ENCODE data around the gene HSD17B11. TPM values are rescaled to one million over a fixed set of nuclear protein-coding genes. Genes with fewer than 3 reads are reported as not detected.
A peak's percentile ranks its signal among the peaks of the same experiment; 100 is the strongest.

Gene HSD17B11
- total RNA-seq, 2 donors from 2014 or later: 18.3 to 22.7 TPM

DNA sequence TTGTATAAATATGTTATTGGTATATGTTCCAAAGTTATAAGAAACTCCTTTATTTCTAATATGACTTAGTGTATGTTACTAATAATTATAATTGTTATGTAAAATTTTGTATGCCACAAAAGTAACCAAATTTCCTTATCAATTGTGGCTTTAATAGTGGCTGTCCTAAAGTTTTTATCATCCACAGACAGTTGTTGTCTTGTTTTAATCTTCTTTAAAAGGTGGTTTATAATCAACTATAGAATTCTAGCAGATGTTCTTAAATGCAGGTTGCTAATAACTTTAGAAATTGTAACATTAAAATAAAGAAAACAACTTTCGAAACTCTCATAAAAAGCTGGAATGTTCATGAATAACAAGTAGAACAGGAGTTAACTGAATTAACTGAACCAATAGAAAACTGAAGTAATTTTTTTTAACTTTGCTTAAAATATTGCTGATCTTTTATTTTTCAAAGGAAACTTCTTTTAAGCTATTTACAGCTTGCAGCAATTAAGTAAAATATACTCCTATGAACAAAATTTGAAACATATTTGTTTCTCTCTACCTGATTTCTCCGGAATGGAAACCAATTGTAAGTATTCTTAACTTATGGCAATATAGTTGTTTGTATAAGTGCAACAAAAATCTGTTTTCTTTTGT is 24.3 kb downstream of the HSD17B11 start:
- TF ChIP-seq, protein P1, sequence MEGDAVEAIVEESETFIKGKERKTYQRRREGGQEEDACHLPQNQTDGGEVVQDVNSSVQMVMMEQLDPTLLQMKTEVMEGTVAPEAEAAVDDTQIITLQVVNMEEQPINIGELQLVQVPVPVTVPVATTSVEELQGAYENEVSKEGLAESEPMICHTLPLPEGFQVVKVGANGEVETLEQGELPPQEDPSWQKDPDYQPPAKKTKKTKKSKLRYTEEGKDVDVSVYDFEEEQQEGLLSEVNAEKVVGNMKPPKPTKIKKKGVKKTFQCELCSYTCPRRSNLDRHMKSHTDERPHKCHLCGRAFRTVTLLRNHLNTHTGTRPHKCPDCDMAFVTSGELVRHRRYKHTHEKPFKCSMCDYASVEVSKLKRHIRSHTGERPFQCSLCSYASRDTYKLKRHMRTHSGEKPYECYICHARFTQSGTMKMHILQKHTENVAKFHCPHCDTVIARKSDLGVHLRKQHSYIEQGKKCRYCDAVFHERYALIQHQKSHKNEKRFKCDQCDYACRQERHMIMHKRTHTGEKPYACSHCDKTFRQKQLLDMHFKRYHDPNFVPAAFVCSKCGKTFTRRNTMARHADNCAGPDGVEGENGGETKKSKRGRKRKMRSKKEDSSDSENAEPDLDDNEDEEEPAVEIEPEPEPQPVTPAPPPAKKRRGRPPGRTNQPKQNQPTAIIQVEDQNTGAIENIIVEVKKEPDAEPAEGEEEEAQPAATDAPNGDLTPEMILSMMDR (conservative IDR thresholded peaks at IDR 0.05): no peak

DNA sequence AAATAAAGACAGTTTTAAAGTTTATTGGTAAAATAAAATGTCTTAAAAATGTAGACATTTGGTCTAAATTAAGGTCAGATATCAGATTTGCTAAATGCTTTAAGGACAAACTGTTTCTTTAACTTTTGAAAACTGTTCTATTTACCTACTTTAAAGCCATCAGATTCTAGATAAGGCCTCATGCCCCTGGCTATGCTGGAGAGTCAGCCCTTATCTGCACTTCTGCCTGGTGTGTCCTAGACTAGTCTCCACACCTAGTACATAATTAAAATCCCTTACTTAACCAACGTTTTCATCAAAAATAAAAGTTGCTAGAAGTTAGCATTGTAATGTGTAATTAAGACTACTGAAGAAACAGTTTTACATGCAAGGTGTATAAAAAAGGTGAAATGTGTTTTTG is 25.6 kb downstream of the HSD17B11 start:
- DNase-seq: no peak
- no peak overlapping the region for H3K4me3 Mint-ChIP-seq
- no peak overlapping the region for H3K27ac ChIP-seq (ENCODE audit: low read depth, low read length)
- H3K27me3 ChIP-seq (ENCODE audit: control insufficient read depth, insufficient read depth, low read length, poor library complexity, severe bottlenecking): no peaks in the 10 kb centered on the region
- peaks cover 82% of the 10 kb centered on the region for H3K36me3 Mint-ChIP-seq (ENCODE audit: low read depth)
- H3K27me3 Mint-ChIP-seq (ENCODE audit: insufficient read depth): no peaks in the 10 kb centered on the region
- H3K36me3 ChIP-seq (ENCODE audit: control insufficient read depth, insufficient read depth, low read length): peaks cover 38% of the 10 kb centered on the region
- no peaks in the 10 kb centered on the region for H3K4me1 ChIP-seq (ENCODE audit: control insufficient read depth, insufficient read depth, low read length)
- peaks cover 14% of the 10 kb centered on the region for H3K9me3 Mint-ChIP-seq
- peak overlapping the region; percentile 24 for H3K4me3 ChIP-seq (ENCODE audit: low read length)
- no peak overlapping the region for H3K27ac Mint-ChIP-seq
- WGBS, 2 experiments (ENCODE audit: insufficient coverage in 1 of 2, insufficient read length in 1 of 2): 92% methylated on average over 1 of the region's 1 CpG; no CpG with 5 or more reads in 1 of the 2 experiments
- peaks cover 19% of the 10 kb centered on the region for H3K9me3 ChIP-seq (ENCODE audit: control insufficient read depth, low read length)
- H3K9ac ChIP-seq (ENCODE audit: extremely low read depth, low read length, poor library complexity, severe bottlenecking): no peak overlapping the region
- peaks cover 10% of the 10 kb centered on the region for H3K4me1 Mint-ChIP-seq
- TF ChIP-seq, protein P1 (conservative IDR thresholded peaks at IDR 0.05): no peak

More for the DNA sequence above, 24.3 kb downstream of the HSD17B11 start:
- Histone ChIP-seq H3K9ac (ENCODE audit: extremely low read depth, low read length, poor library complexity, severe bottlenecking) (no peak overlapping the region), H3K36me3 (ENCODE audit: control insufficient read depth, insufficient read depth, low read length) (peaks cover 46% of the 10 kb centered on the region), H3K4me1 (ENCODE audit: control insufficient read depth, insufficient read depth, low read length) (no peaks in the 10 kb centered on the region), H3K27ac (ENCODE audit: low read depth, low read length) (no peak overlapping the region), H3K9me3 (ENCODE audit: control insufficient read depth, low read length) (peaks cover 19% of the 10 kb centered on the region), H3K4me3 (ENCODE audit: low read length) (no peak overlapping the region), H3K27me3 (ENCODE audit: control insufficient read depth, insufficient read depth, low read length, poor library complexity, severe bottlenecking) (no peaks in the 10 kb centered on the region)
- WGBS, 2 experiments (ENCODE audit: insufficient coverage in 1 of 2, insufficient read length in 1 of 2): 94% methylated on average over 1 of the region's 2 CpGs; no CpG with 5 or more reads in 1 of the 2 experiments
- H3K36me3 Mint-ChIP-seq (ENCODE audit: low read depth): peaks cover 84% of the 10 kb centered on the region
- H3K27ac Mint-ChIP-seq: no peak overlapping the region
- no peak for DNase-seq
- H3K4me1 Mint-ChIP-seq: peaks cover 10% of the 10 kb centered on the region
- H3K4me3 Mint-ChIP-seq: no peak overlapping the region
- H3K9me3 Mint-ChIP-seq: peaks cover 14% of the 10 kb centered on the region
- no peaks in the 10 kb centered on the region for H3K27me3 Mint-ChIP-seq (ENCODE audit: insufficient read depth)

DNA sequence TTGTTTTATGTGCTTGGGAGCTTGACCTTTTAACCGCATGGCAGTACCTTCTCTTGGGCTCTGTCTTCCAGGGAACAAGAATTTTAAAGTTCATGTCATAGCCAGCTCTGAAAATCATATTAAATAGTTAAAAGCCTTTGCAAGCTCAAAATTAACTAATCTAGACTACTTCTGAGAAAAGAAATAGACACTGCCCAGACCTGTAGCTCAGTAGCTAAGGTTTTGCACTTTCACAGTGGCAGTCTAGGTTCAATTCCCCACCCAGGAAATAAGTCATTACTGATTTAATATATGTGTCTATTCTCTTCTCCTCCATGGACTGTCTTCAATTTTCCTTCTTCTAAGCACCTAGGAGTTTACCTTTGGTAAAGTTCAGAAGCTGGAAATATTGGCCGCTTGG is 27.4 kb downstream of the HSD17B11 start:
- Mint-ChIP-seq H3K4me3 (no peak overlapping the region), H3K9me3 (peaks cover 14% of the 10 kb centered on the region), H3K27ac (no peak overlapping the region), H3K4me1 (peaks cover 10% of the 10 kb centered on the region), H3K27me3 (ENCODE audit: insufficient read depth) (no peaks in the 10 kb centered on the region), H3K36me3 (ENCODE audit: low read depth) (peaks cover 72% of the 10 kb centered on the region)
- TF ChIP-seq, protein P1 (conservative IDR thresholded peaks at IDR 0.05): no peak
- Histone ChIP-seq H3K4me3 (ENCODE audit: low read length) (no peak overlapping the region), H3K36me3 (ENCODE audit: control insufficient read depth, insufficient read depth, low read length) (peaks cover 37% of the 10 kb centered on the region), H3K9me3 (ENCODE audit: control insufficient read depth, low read length) (peaks cover 19% of the 10 kb centered on the region), H3K27ac (ENCODE audit: low read depth, low read length) (no peak overlapping the region), H3K9ac (ENCODE audit: extremely low read depth, low read length, poor library complexity, severe bottlenecking) (no peak overlapping the region), H3K27me3 (ENCODE audit: control insufficient read depth, insufficient read depth, low read length, poor library complexity, severe bottlenecking) (no peaks in the 10 kb centered on the region), H3K4me1 (ENCODE audit: control insufficient read depth, insufficient read depth, low read length) (no peaks in the 10 kb centered on the region)
- 90 to 100% methylated on average over 2 of the region's 2 CpGs for whole genome bisulfite sequencing, 2 experiments (ENCODE audit: insufficient coverage in 1 of 2, insufficient read length in 1 of 2)
- DNase-seq: no peak

Data from endodermal cell (in vitro differentiated cells).